ENCODE data around the gene TNRC6B.
"Not testable (repeated sequence)": the region's sequence is repeated elsewhere in the genome, so short reads cannot be mapped to it uniquely, and the experiment has no call there.

TNRC6B gene

GRCh38 chr22:40196628-40197360, 19.1 kb downstream of the TNRC6B start:
- Histone ChIP-seq H3K27me3 (ENCODE audit: control insufficient read depth in 5 of 5, insufficient read depth in 4 of 5, low read length in 5 of 5) (no peaks in the 10 kb centered on the region), H3K27ac (ENCODE audit: low read depth, low read length) (peak overlapping the region; percentile 14), H3K9ac (ENCODE audit: low read length in 5 of 5) (peak overlapping the region in 2 of 5 donors; percentile 13 to 15), H3K4me1 (ENCODE audit: control insufficient read depth in 5 of 5, insufficient read depth in 5 of 5, low read length in 5 of 5) (peaks cover 0 to 33% (median 25%) of the 10 kb centered on the region in 5 donors), H3K9me3 (ENCODE audit: control insufficient read depth in 5 of 5, low read length in 5 of 5) (no peaks in the 10 kb centered on the region), H3K36me3 (ENCODE audit: control insufficient read depth in 5 of 5, insufficient read depth in 5 of 5, low read length in 5 of 5) (no peaks in the 10 kb centered on the region), H3K4me3 (ENCODE audit: low read depth in 1 of 5, low read length in 5 of 5) (no peak overlapping the region)

GRCh38 chr22:40197421-40197820, 19.7 kb downstream of the TNRC6B start:
- not testable (repeated sequence) for H3K36me3 ChIP-seq (ENCODE audit: control insufficient read depth in 5 of 5, insufficient read depth in 5 of 5, low read length in 5 of 5); H3K4me3 ChIP-seq (ENCODE audit: low read depth in 1 of 5, low read length in 5 of 5); H3K9ac ChIP-seq (ENCODE audit: low read length in 5 of 5); H3K9me3 ChIP-seq (ENCODE audit: control insufficient read depth in 5 of 5, low read length in 5 of 5); H3K27ac ChIP-seq (ENCODE audit: low read depth, low read length); H3K27me3 ChIP-seq (ENCODE audit: control insufficient read depth in 5 of 5, insufficient read depth in 4 of 5, low read length in 5 of 5)
- peaks cover 0 to 33% (median 25%) of the 10 kb centered on the region in 5 donors for H3K4me1 ChIP-seq (ENCODE audit: control insufficient read depth in 5 of 5, insufficient read depth in 5 of 5, low read length in 5 of 5)

- Histone ChIP-seq H3K9me3 (ENCODE audit: control insufficient read depth in 5 of 5, low read length in 5 of 5) (no peaks in the 10 kb centered on the region), H3K36me3 (ENCODE audit: control insufficient read depth in 5 of 5, insufficient read depth in 5 of 5, low read length in 5 of 5) (peaks cover 0 to 3% (median 0%) of the 10 kb centered on the region in 5 donors), H3K27me3 (ENCODE audit: control insufficient read depth in 5 of 5, insufficient read depth in 4 of 5, low read length in 5 of 5) (no peaks in the 10 kb centered on the region), H3K9ac (ENCODE audit: low read length in 5 of 5) (no peak overlapping the region), H3K4me3 (ENCODE audit: low read depth in 1 of 5, low read length in 5 of 5) (no peak overlapping the region), H3K27ac (ENCODE audit: low read depth, low read length) (no peak overlapping the region), H3K4me1 (ENCODE audit: control insufficient read depth in 5 of 5, insufficient read depth in 5 of 5, low read length in 5 of 5) (peaks cover 0 to 25% (median 16%) of the 10 kb centered on the region in 5 donors)
Measured at GRCh38 chr22:40198733-40199132, 21.0 kb downstream of the TNRC6B start.

GRCh38 chr22:40199223-40199622, 21.5 kb downstream of the TNRC6B start:
- Histone ChIP-seq H3K9ac (ENCODE audit: low read length in 5 of 5) (no peak overlapping the region), H3K27ac (ENCODE audit: low read depth, low read length) (no peak overlapping the region), H3K27me3 (ENCODE audit: control insufficient read depth in 5 of 5, insufficient read depth in 4 of 5, low read length in 5 of 5) (no peaks in the 10 kb centered on the region), H3K9me3 (ENCODE audit: control insufficient read depth in 5 of 5, low read length in 5 of 5) (no peaks in the 10 kb centered on the region), H3K4me3 (ENCODE audit: low read depth in 1 of 5, low read length in 5 of 5) (no peak overlapping the region), H3K36me3 (ENCODE audit: control insufficient read depth in 5 of 5, insufficient read depth in 5 of 5, low read length in 5 of 5) (peaks cover 0 to 3% (median 0%) of the 10 kb centered on the region in 5 donors), H3K4me1 (ENCODE audit: control insufficient read depth in 5 of 5, insufficient read depth in 5 of 5, low read length in 5 of 5) (peaks cover 0 to 25% (median 20%) of the 10 kb centered on the region in 5 donors)

GRCh38 chr22:40199852-40200251, 22.1 kb downstream of the TNRC6B start:
- Histone ChIP-seq H3K9me3 (ENCODE audit: control insufficient read depth in 5 of 5, low read length in 5 of 5) (no peaks in the 10 kb centered on the region), H3K4me1 (ENCODE audit: control insufficient read depth in 5 of 5, insufficient read depth in 5 of 5, low read length in 5 of 5) (peaks cover 1 to 31% (median 26%) of the 10 kb centered on the region in 5 donors), H3K9ac (ENCODE audit: low read length in 5 of 5) (no peak overlapping the region), H3K27me3 (ENCODE audit: control insufficient read depth in 5 of 5, insufficient read depth in 4 of 5, low read length in 5 of 5) (no peaks in the 10 kb centered on the region), H3K27ac (ENCODE audit: low read depth, low read length) (no peak overlapping the region), H3K36me3 (ENCODE audit: control insufficient read depth in 5 of 5, insufficient read depth in 5 of 5, low read length in 5 of 5) (peaks cover 0 to 3% (median 0%) of the 10 kb centered on the region in 5 donors), H3K4me3 (ENCODE audit: low read depth in 1 of 5, low read length in 5 of 5) (no peak overlapping the region)

GRCh38 chr22:40200795-40201530, 23.2 kb downstream of the TNRC6B start:
- Histone ChIP-seq H3K36me3 (ENCODE audit: control insufficient read depth in 5 of 5, insufficient read depth in 5 of 5, low read length in 5 of 5) (peaks cover 0 to 3% (median 0%) of the 10 kb centered on the region in 5 donors), H3K27ac (ENCODE audit: low read depth, low read length) (no peak overlapping the region), H3K4me3 (ENCODE audit: low read depth in 1 of 5, low read length in 5 of 5) (no peak overlapping the region), H3K9ac (ENCODE audit: low read length in 5 of 5) (no peak overlapping the region), H3K4me1 (ENCODE audit: control insufficient read depth in 5 of 5, insufficient read depth in 5 of 5, low read length in 5 of 5) (peaks cover 1 to 33% (median 28%) of the 10 kb centered on the region in 5 donors), H3K27me3 (ENCODE audit: control insufficient read depth in 5 of 5, insufficient read depth in 4 of 5, low read length in 5 of 5) (no peaks in the 10 kb centered on the region), H3K9me3 (ENCODE audit: control insufficient read depth in 5 of 5, low read length in 5 of 5) (no peaks in the 10 kb centered on the region)

- H3K4me1 ChIP-seq (ENCODE audit: control insufficient read depth in 5 of 5, insufficient read depth in 5 of 5, low read length in 5 of 5), result peaks cover 1 to 21% (median 15%) of the 10 kb centered on the region in 5 donors
- H3K4me3 ChIP-seq (ENCODE audit: low read depth in 1 of 5, low read length in 5 of 5), result no peak overlapping the region
- H3K27me3 ChIP-seq (ENCODE audit: control insufficient read depth in 5 of 5, insufficient read depth in 4 of 5, low read length in 5 of 5), result no peaks in the 10 kb centered on the region
- H3K9ac ChIP-seq (ENCODE audit: low read length in 5 of 5), result no peak overlapping the region
- peaks cover 0 to 3% (median 0%) of the 10 kb centered on the region in 5 donors for H3K36me3 ChIP-seq (ENCODE audit: control insufficient read depth in 5 of 5, insufficient read depth in 5 of 5, low read length in 5 of 5)
- H3K9me3 ChIP-seq (ENCODE audit: control insufficient read depth in 5 of 5, low read length in 5 of 5), result no peaks in the 10 kb centered on the region
- no peak overlapping the region for H3K27ac ChIP-seq (ENCODE audit: low read depth, low read length)
Measured at GRCh38 chr22:40202225-40202944, 24.7 kb downstream of the TNRC6B start.

- Histone ChIP-seq H3K27me3 (ENCODE audit: control insufficient read depth in 5 of 5, insufficient read depth in 4 of 5, low read length in 5 of 5) (no peaks in the 10 kb centered on the region), H3K4me1 (ENCODE audit: control insufficient read depth in 5 of 5, insufficient read depth in 5 of 5, low read length in 5 of 5) (peaks cover 1 to 21% (median 15%) of the 10 kb centered on the region in 5 donors), H3K27ac (ENCODE audit: low read depth, low read length) (peak overlapping the region; percentile 50), H3K9me3 (ENCODE audit: control insufficient read depth in 5 of 5, low read length in 5 of 5) (no peaks in the 10 kb centered on the region), H3K36me3 (ENCODE audit: control insufficient read depth in 5 of 5, insufficient read depth in 5 of 5, low read length in 5 of 5) (peaks cover 0 to 3% (median 0%) of the 10 kb centered on the region in 5 donors), H3K4me3 (ENCODE audit: low read depth in 1 of 5, low read length in 5 of 5) (no peak overlapping the region), H3K9ac (ENCODE audit: low read length in 5 of 5) (no peak overlapping the region)
Measured at GRCh38 chr22:40203572-40203971, 25.8 kb downstream of the TNRC6B start.

GRCh38 chr22:40204321-40205116, 26.8 kb downstream of the TNRC6B start:
- H3K9me3 ChIP-seq (ENCODE audit: control insufficient read depth in 5 of 5, low read length in 5 of 5), result no peaks in the 10 kb centered on the region
- no peak overlapping the region for H3K4me3 ChIP-seq (ENCODE audit: low read depth in 1 of 5, low read length in 5 of 5)
- no peaks in the 10 kb centered on the region for H3K27me3 ChIP-seq (ENCODE audit: control insufficient read depth in 5 of 5, insufficient read depth in 4 of 5, low read length in 5 of 5)
- peaks cover 1 to 19% (median 15%) of the 10 kb centered on the region in 5 donors for H3K4me1 ChIP-seq (ENCODE audit: control insufficient read depth in 5 of 5, insufficient read depth in 5 of 5, low read length in 5 of 5)
- no peak overlapping the region for H3K9ac ChIP-seq (ENCODE audit: low read length in 5 of 5)
- H3K36me3 ChIP-seq (ENCODE audit: control insufficient read depth in 5 of 5, insufficient read depth in 5 of 5, low read length in 5 of 5), result peaks cover 0 to 3% (median 0%) of the 10 kb centered on the region in 5 donors
- peak overlapping the region; percentile 50 for H3K27ac ChIP-seq (ENCODE audit: low read depth, low read length)

Data from subcutaneous abdominal adipose tissue (tissue), 5 donors.